ENCODE results near the gene PPL. TPM values are rescaled to one million over a fixed set of nuclear protein-coding genes. Genes with fewer than 3 reads are reported as not detected.

The PPL gene
- polyA plus RNA-seq, 1 experiment: 0.56 TPM

DNA sequence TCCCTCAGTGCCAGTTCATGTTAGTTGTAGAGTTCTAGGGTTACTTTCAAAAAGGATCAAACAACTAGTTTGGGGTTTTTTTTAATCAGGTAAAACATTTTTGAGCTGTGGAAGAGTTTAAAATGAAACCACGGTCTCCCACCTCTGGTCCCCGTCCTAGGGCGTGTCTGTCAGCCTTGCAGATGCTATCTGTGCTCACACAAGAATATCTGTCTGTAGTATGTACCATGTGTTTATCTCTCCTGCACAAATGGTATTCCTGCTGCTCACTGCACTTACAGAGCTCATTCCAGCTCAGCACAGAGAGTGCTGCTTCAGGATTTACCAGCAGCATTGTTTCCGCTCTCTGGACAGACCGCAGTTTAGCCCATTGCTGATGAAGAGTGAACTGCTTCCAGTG, 50.8 kb downstream of the PPL start:
- no peak for DNase-seq (ENCODE audit: low read depth)
- ChIA-PET POLR2A (no interaction called here), CTCF (no interaction called here)
- Histone ChIP-seq H3K27me3 (ENCODE audit: control insufficient read depth, insufficient read depth, low read length) (no peaks in the 10 kb centered on the region), H3K36me3 (ENCODE audit: control insufficient read depth, insufficient read depth, low read length) (peaks cover 27% of the 10 kb centered on the region), H3K4me3 (ENCODE audit: low read depth, low read length) (no peak overlapping the region)
- no peak for TF ChIP-seq CTCF (IDR thresholded peaks at IDR 0.05; ENCODE audit: insufficient read depth, low read depth, low read length)

- CTCF ChIA-PET: interaction anchor here (1.6 to 1.8 kb wide), 2 partner anchors 11 to 23 kb away, joined by 3 to 4 read pairs; no protein-coding TSS in a partner anchor
Observed at GRCh38 chr16:4884972-4885874, 51.7 kb downstream of the PPL start.

GRCh38 chr16:4884209-4884608, 52.7 kb downstream of the PPL start:
- no peak for TF ChIP-seq CTCF (IDR thresholded peaks at IDR 0.05; ENCODE audit: insufficient read depth, low read depth, low read length)
- ChIA-PET CTCF (interaction anchor here (1.6 to 1.8 kb wide), 2 partner anchors 10 to 22 kb away, joined by 3 to 4 read pairs; no protein-coding TSS in a partner anchor), POLR2A (no interaction called here)
- DNase-seq (ENCODE audit: low read depth): no peak
- H3K36me3 ChIP-seq (ENCODE audit: control insufficient read depth, insufficient read depth, low read length): peaks cover 35% of the 10 kb centered on the region
- no peaks in the 10 kb centered on the region for H3K27me3 ChIP-seq (ENCODE audit: control insufficient read depth, insufficient read depth, low read length)
- no peak overlapping the region for H3K4me3 ChIP-seq (ENCODE audit: low read depth, low read length)

More at GRCh38 chr16:4884972-4885874, 51.7 kb downstream of the PPL start:
- no peak overlapping the region for H3K4me3 ChIP-seq (ENCODE audit: low read depth, low read length)
- H3K27me3 ChIP-seq (ENCODE audit: control insufficient read depth, insufficient read depth, low read length): no peaks in the 10 kb centered on the region
- peaks cover 30% of the 10 kb centered on the region for H3K36me3 ChIP-seq (ENCODE audit: control insufficient read depth, insufficient read depth, low read length)
- no peak for DNase-seq (ENCODE audit: low read depth)
- no peak for TF ChIP-seq CTCF (IDR thresholded peaks at IDR 0.05; ENCODE audit: insufficient read depth, low read depth, low read length)
- POLR2A ChIA-PET: no interaction called here

- no peak for DNase-seq (ENCODE audit: low read depth)
- CTCF ChIA-PET: interaction anchor here (1.6 kb wide), 1 partner anchor 21 kb away, joined by 3 read pairs; no protein-coding TSS in a partner anchor
- TF ChIP-seq CTCF (IDR thresholded peaks at IDR 0.05; ENCODE audit: insufficient read depth, low read depth, low read length): no peak
- Histone ChIP-seq H3K27me3 (ENCODE audit: control insufficient read depth, insufficient read depth, low read length) (no peaks in the 10 kb centered on the region), H3K36me3 (ENCODE audit: control insufficient read depth, insufficient read depth, low read length) (peaks cover 36% of the 10 kb centered on the region), H3K4me3 (ENCODE audit: low read depth, low read length) (no peak overlapping the region)
- POLR2A ChIA-PET: no interaction called here
Observed at GRCh38 chr16:4883501-4883900, 53.4 kb downstream of the PPL start.

GRCh38 chr16:4882633-4883285, 54.2 kb downstream of the PPL start:
- no peak for TF ChIP-seq CTCF (IDR thresholded peaks at IDR 0.05; ENCODE audit: insufficient read depth, low read depth, low read length)
- H3K4me3 ChIP-seq (ENCODE audit: low read depth, low read length): no peak overlapping the region
- peaks cover 42% of the 10 kb centered on the region for H3K36me3 ChIP-seq (ENCODE audit: control insufficient read depth, insufficient read depth, low read length)
- no peaks in the 10 kb centered on the region for H3K27me3 ChIP-seq (ENCODE audit: control insufficient read depth, insufficient read depth, low read length)
- peak; percentile 14 for DNase-seq (ENCODE audit: low read depth)
- CTCF ChIA-PET: no interaction called here
- POLR2A ChIA-PET: no interaction called here

Data from BJ (cell line).